ENCODE results near the gene DLG2. TPM values are rescaled to one million over a fixed set of nuclear protein-coding genes. Genes with fewer than 3 reads are reported as not detected.

Gene DLG2
- total and polyA plus RNA-seq, 2 of the 8 experiments (the other 6 are each of a cell fraction or from before 2014, with no cell fraction given): 1.7 to 14.3 TPM

- no peak for TF ChIP-seq NRF1 (IDR thresholded peaks at IDR 0.05; ENCODE audit: low read depth, low read length)
Observed at GRCh38 chr11:85109141-85109540, 518.0 kb downstream of the DLG2 start (continued).

- Histone ChIP-seq H3K9me3 (ENCODE audit: insufficient read depth in 2 of 2, low read depth in 1 of 2, low read length in 1 of 2) (no peaks in the 10 kb centered on the region), H3K36me3 (ENCODE audit: control insufficient read depth in 2 of 4, insufficient read depth in 4 of 4, low read length in 3 of 4) (no peaks in the 10 kb centered on the region), H2BK5ac (ENCODE audit: low read depth, low read length) (no peak overlapping the region), H2BK120ac (replicated peaks; ENCODE audit: low read depth, low read length) (no peak overlapping the region), H2BK12ac (ENCODE audit: low read depth, low read length) (no peak overlapping the region), H3K4me1 (replicated peaks in 1 of 4; ENCODE audit: control insufficient read depth in 3 of 4, insufficient read depth in 4 of 4, low read length in 3 of 4) (no peaks in the 10 kb centered on the region), H3K23ac (ENCODE audit: insufficient read length) (no peak overlapping the region), H2BK15ac (ENCODE audit: low read length) (no peak overlapping the region), H3K56ac (replicated peaks; ENCODE audit: insufficient read length, low read depth, low read length) (no peak overlapping the region), H3K4me2 (ENCODE audit: insufficient read depth in 1 of 2, low read depth in 2 of 2, low read length in 2 of 2) (no peak overlapping the region), H4K8ac (ENCODE audit: extremely low read depth, insufficient read depth, low read length) (no peak overlapping the region), H2BK20ac (ENCODE audit: low read length) (no peak overlapping the region), H3K27ac (ENCODE audit: low read depth, low read length) (no peak overlapping the region), H3K9ac (replicated peaks in 1 of 4; ENCODE audit: extremely low read depth in 1 of 4, low read depth in 3 of 4, low read length in 3 of 4) (no peak overlapping the region), H4K91ac (replicated peaks; ENCODE audit: insufficient read length, low read length) (no peak overlapping the region), H4K20me1 (replicated peaks in 1 of 2; ENCODE audit: control insufficient read depth in 1 of 2, insufficient read depth in 2 of 2, low read length in 2 of 2) (no peaks in the 10 kb centered on the region), H3K14ac (ENCODE audit: insufficient read length) (no peak overlapping the region), H4K5ac (ENCODE audit: insufficient read length, low read depth, low read length) (no peak overlapping the region), H3K23me2 (ENCODE audit: low read depth, low read length) (no peaks in the 10 kb centered on the region), H3K4me3 (ENCODE audit: extremely low read depth in 1 of 4, insufficient read depth in 2 of 4, low read depth in 3 of 4, low read length in 4 of 4) (no peak overlapping the region), H3K4ac (replicated peaks; ENCODE audit: insufficient read length, low read depth, low read length) (no peak overlapping the region), H2AK5ac (ENCODE audit: low read depth, low read length) (no peak overlapping the region), H2AFZ (ENCODE audit: low read length) (no peak overlapping the region), H3K27me3 (replicated peaks in 1 of 4; ENCODE audit: control insufficient read depth in 3 of 4, extremely low read depth in 1 of 4, insufficient read depth in 3 of 4, low read length in 3 of 4) (no peaks in the 10 kb centered on the region), H3K79me2 (ENCODE audit: control insufficient read depth in 1 of 2, insufficient read depth in 2 of 2, low read length in 2 of 2) (no peaks in the 10 kb centered on the region), H3K18ac (ENCODE audit: extremely low read depth, low read length) (no peak overlapping the region), H3K79me1 (ENCODE audit: low read depth, low read length) (no peaks in the 10 kb centered on the region)
- CTCF ChIA-PET (ENCODE audit: partially characterized antibody): no interaction called here
- POLR2A ChIA-PET (ENCODE audit: partially characterized antibody): no interaction called here
- no peak for FAIRE-seq
- DNase-seq (ENCODE audit: low read depth in 1 of 2, low spot score in 2 of 2): no peak
- TF ChIP-seq TAF1 (IDR thresholded peaks at IDR 0.05; ENCODE audit: low read depth, low read length) (no peak), FOSL1 (IDR thresholded peaks at IDR 0.05; ENCODE audit: insufficient read depth, low read depth, low read length) (no peak), SP2 (IDR thresholded peaks at IDR 0.05; ENCODE audit: low read length) (no peak), SIRT6 (IDR thresholded peaks at IDR 0.05; ENCODE audit: low read length) (no peak), HDAC2 (IDR thresholded peaks at IDR 0.05; ENCODE audit: borderline replicate concordance in 1 of 2, low read depth in 2 of 2, low read length in 2 of 2) (no peak), RNF2 (IDR thresholded peaks at IDR 0.05; ENCODE audit: borderline replicate concordance, low read depth, low read length, missing control alignments, poor library complexity, severe bottlenecking) (no peak), KDM4A (IDR thresholded peaks at IDR 0.05; ENCODE audit: low read depth, low read length, severe bottlenecking) (no peak), POLR2AphosphoS5 (IDR thresholded peaks at IDR 0.05; ENCODE audit: low read depth, low read length) (no peak), RAD21 (IDR thresholded peaks at IDR 0.05 in 1 of 2, conservative IDR thresholded peaks at IDR 0.05 in 1 of 2; ENCODE audit: low read depth in 2 of 2, low read length in 2 of 2) (no peak), RBBP5 (IDR thresholded peaks at IDR 0.05; ENCODE audit: borderline replicate concordance, low read depth, low read length) (no peak), RXRA (IDR thresholded peaks at IDR 0.05; ENCODE audit: insufficient read depth, low read depth, low read length) (no peak), TAF7 (optimal IDR thresholded peaks at IDR 0.05; ENCODE audit: borderline replicate concordance, low read depth, low read length) (no peak)
Observed at GRCh38 chr11:85105868-85106267, 521.3 kb downstream of the DLG2 start.
